Adrenal gland (tissue), 12 donors: ENCODE results near the gene MRAS. TPM values are rescaled to one million over a fixed set of nuclear protein-coding genes. Genes with fewer than 3 reads are reported as not detected.

ENCODE experiments used
- DNase-seq, 7 donors: peaks; one replicate each; pipeline ENCODE4 v3.0.0-alpha.2; 2019 to 2020
- H3K27ac ChIP-seq, 5 donors: fragments of 200-600 bp; sonication (generic) in 4 of 5; 1 replicate in 3 of 5; 2 replicates in 2 of 5; pipeline versions ENCODE4 v1.5.1 to v1.8.0; 2016 to 2020; ENCODE audit warnings: mild to moderate bottlenecking in 1 of 5
- H3K27me3 ChIP-seq: fragments of 200-600 bp; 2 replicates; pipeline ENCODE4 v1.8.0; 2021
- H3K36me3 ChIP-seq, 2 donors: fragments of 200-600 bp; replicated peaks in 1 of 2; 1 replicate in 1 of 2; 2 replicates in 1 of 2; pipeline versions ENCODE4 v1.5.1 to v1.8.0; 2018 to 2022
- H3K4me1 ChIP-seq, 2 donors: fragments of 200-600 bp; replicated peaks in 1 of 2; 1 replicate in 1 of 2; 2 replicates in 1 of 2; pipeline versions ENCODE4 v1.5.1 to v1.8.0; 2018 to 2021
- H3K4me3 ChIP-seq, 4 donors: fragments of 200-600 bp; sonication (generic) in 3 of 4; one replicate each; pipeline ENCODE4 v1.5.1; 2016 to 2018
- H3K9me3 ChIP-seq, 3 donors: fragments of 200-600 bp; sonication (generic) in 1 of 3; replicated peaks in 1 of 3; 1 replicate in 2 of 3; 2 replicates in 1 of 3; pipeline versions ENCODE4 v1.5.1 to v1.8.0; 2016 to 2021
- POLR2A ChIP-seq, 2 donors: fragments of 450-650 bp; IDR thresholded peaks; one replicate each; pipeline ENCODE4 v1.6.1; 2017; ENCODE audit warnings: antibody characterized with exemption in 2 of 2, mild to moderate bottlenecking in 2 of 2, moderate library complexity in 1 of 2
- WGBS, 4 donors: extraction: QIAGEN DNeasy Blood & Tissue Kit in 2 of 4; methylation state at CpG; one replicate each; pipeline versions ENCODE4 v1.1.5 to v1.1.7; 2013 to 2017; 5-methylcytosine and 5-hydroxymethylcytosine counted together
- intact Hi-C, 2 donors: fragments of 100-400 bp; cut with DNase I; formaldehyde crosslinking; loops; one replicate each; pipeline versions ENCODE4 v1.14.1 to v1.15.0; 2022 to 2023
- polyA plus RNA-seq, 3 donors: library from polyadenylated mRNA; stranded (reverse); fragments of 200-250 nt in 2 of 3; fragments of 350-450 nt in 1 of 3; fragmentation: Illumina TruSeq in 1 of 3; extraction: RNeasy Lipid Tissue Mini Kit (QIAGEN cat#74804) in 1 of 3; gene quantifications; one replicate each; pipeline ENCODE4 v1.2.3, GENCODE V29; 2013 to 2014
- total RNA-seq, 9 donors: library from RNA; depleted of rRNA in 4 of 9; stranded (reverse); fragments of >200 nt in 4 of 9; fragments of 120-200 nt in 1 of 9; fragmentation: NEBNext Ultra II Directional in 1 of 9; extraction: Animal tissue kit (Norgen Biotek cat#: 25700) in 1 of 9; gene quantifications; one replicate each; pipeline versions ENCODE4 v1.1.0 to v1.2.4, GENCODE V29; 2013 to 2023
- TF ChIP-seq, protein P1 (sequence below), 6 experiments: fragments of 450-650 bp in 4 of 6; fragments of 200-600 bp in 2 of 6; sonication (generic) in 1 of 6; IDR thresholded peaks; 1 replicate in 5 of 6; 2 replicates in 1 of 6; pipeline versions ENCODE4 v1.5.1 to v1.8.0; 2016 to 2021; ENCODE audit warnings: antibody characterized with exemption in 6 of 6, mild to moderate bottlenecking in 2 of 6, moderate library complexity in 1 of 6
- donor health status: healthy with polysubstance abuse.
- donor health status: Bipolar disorder and iron deficiency.
- donor health status: DM: yes; HTN: yes; CAD: no.
- donor health status: DM: no; HTN: no; CAD: no.
- donor health status: DM: no; HTN: no; CAD: no.
- donor health status: DM: yes; HTN: yes; CAD: no.

MRAS gene
- total and polyA plus RNA-seq, 12 donors, result 47.9 to 337 (median 109) TPM

DNA sequence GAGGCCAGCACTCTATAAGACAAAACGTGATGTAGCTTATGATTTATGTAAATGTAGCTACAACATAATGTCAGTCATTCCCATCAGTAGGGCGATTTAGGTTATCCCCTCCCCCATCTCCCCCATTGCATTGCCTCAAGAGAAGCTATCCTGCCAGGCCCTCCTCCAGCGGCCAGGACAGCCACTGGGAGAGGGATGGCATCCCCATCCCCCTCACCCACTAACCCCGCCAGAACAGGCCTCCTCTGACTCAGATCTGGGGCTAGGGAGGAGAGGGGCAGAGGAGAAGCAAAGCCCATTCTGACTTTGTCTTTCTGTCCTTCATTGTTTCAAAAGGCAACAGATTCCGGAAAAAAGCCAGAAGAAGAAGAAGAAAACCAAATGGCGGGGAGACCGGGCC lies 53.5 kb downstream of the MRAS start:
- peak in 2 of 7 donors; percentile 11 to 15 for DNase-seq
- TF ChIP-seq, protein P1, sequence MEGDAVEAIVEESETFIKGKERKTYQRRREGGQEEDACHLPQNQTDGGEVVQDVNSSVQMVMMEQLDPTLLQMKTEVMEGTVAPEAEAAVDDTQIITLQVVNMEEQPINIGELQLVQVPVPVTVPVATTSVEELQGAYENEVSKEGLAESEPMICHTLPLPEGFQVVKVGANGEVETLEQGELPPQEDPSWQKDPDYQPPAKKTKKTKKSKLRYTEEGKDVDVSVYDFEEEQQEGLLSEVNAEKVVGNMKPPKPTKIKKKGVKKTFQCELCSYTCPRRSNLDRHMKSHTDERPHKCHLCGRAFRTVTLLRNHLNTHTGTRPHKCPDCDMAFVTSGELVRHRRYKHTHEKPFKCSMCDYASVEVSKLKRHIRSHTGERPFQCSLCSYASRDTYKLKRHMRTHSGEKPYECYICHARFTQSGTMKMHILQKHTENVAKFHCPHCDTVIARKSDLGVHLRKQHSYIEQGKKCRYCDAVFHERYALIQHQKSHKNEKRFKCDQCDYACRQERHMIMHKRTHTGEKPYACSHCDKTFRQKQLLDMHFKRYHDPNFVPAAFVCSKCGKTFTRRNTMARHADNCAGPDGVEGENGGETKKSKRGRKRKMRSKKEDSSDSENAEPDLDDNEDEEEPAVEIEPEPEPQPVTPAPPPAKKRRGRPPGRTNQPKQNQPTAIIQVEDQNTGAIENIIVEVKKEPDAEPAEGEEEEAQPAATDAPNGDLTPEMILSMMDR (IDR thresholded peaks at IDR 0.05), result no peak
- no peak for TF ChIP-seq POLR2A (IDR thresholded peaks at IDR 0.05)
- Histone ChIP-seq H3K4me1 (peaks cover 4 to 26% of the 10 kb centered on the region in 2 donors), H3K36me3 (peaks cover 0 to 47% of the 10 kb centered on the region in 2 donors), H3K9me3 (no peaks in the 10 kb centered on the region), H3K4me3 (no peak overlapping the region), H3K27ac (no peak overlapping the region), H3K27me3 (no peaks in the 10 kb centered on the region)
- intact Hi-C loops, result no loop called here
- WGBS, 4 donors, result 84 to 89% (median 86%) methylated on average over 7 of the region's 7 CpGs

DNA sequence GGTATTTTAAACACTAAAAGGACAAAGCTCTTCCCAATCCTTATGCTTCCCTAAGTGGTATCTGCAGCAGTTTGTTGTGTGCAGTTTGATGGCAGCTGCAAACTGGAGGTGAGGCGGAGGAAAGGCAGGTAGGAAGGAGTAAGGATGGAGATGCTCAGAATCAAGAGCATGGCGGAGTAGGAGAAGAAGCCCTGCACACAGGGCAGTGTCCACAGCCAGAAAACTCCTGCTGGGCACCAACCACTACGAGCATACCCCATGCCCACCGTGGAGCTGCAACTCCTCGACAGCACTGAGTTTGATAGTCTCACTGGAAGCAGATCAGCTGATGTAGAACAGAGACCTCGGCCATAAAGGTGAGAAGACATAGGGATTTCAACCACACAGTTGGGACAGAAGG lies 55.7 kb downstream of the MRAS start:
- no peak for TF ChIP-seq POLR2A (IDR thresholded peaks at IDR 0.05)
- TF ChIP-seq, protein P1 (IDR thresholded peaks at IDR 0.05), result no peak
- Histone ChIP-seq H3K9me3 (no peaks in the 10 kb centered on the region), H3K27ac (no peak overlapping the region), H3K36me3 (peaks cover 0 to 43% of the 10 kb centered on the region in 2 donors), H3K27me3 (no peaks in the 10 kb centered on the region), H3K4me1 (peaks cover 0 to 21% of the 10 kb centered on the region in 2 donors), H3K4me3 (no peak overlapping the region)
- intact Hi-C loops, result no loop called here
- WGBS, 4 donors, result 89 to 100% (median 97%) methylated on average over 6 of the region's 6 CpGs
- DNase-seq, result peak in 3 of 7 donors; percentile 5 to 21 (median 11)

DNA sequence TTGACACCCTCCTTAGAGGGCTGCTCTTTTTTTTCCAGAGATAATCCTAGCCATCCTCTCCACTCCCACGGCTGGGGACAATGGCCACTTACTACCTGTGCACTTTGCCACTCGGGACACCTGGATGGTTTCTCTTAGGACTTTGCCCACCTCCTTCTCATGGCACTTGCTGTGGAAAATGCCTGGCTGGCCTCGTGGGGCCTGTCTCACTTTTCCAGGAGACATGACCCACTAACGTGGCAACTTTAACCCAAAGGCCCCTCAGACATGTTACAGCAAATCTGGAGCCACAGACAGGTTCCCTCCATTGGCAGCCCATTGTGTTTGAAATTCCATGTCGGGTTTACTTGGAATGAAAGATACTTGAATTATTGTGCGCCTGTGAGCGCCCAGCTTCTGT lies 56.6 kb downstream of the MRAS start:
- Histone ChIP-seq H3K4me1 (peaks cover 0 to 14% of the 10 kb centered on the region in 2 donors), H3K27ac (peak overlapping the region in 1 of 5 donors; percentile 32), H3K36me3 (peaks cover 0 to 43% of the 10 kb centered on the region in 2 donors), H3K4me3 (no peak overlapping the region), H3K9me3 (no peaks in the 10 kb centered on the region), H3K27me3 (no peaks in the 10 kb centered on the region)
- WGBS, 4 donors, result 92 to 96% (median 94%) methylated on average over 7 of the region's 7 CpGs
- intact Hi-C loops, result no loop called here
- DNase-seq, result peak in 3 of 7 donors; percentile 7 to 43 (median 13)
- TF ChIP-seq, protein P1 (IDR thresholded peaks at IDR 0.05), result no peak
- no peak for TF ChIP-seq POLR2A (IDR thresholded peaks at IDR 0.05)

DNA sequence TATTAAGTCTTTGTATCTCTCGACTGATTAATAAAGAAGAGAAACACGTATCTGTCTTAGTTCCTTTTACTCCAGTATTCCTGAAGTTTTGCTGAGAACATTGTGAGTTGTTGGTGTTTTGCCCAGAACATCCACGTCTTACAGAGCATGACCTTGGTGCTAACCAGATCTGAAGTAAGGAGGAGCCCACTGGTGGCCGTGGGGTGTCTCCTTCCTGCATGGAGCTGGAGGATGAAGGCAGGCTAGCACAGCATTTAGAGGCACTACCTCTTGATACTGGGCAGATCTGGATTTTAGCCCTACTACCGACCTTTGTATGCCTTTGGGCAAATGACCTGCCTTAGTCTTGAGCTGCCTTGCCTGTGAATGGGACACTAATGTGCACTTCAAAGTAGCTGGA lies 57.1 kb downstream of the MRAS start:
- Histone ChIP-seq H3K4me1 (peaks cover 0 to 9% of the 10 kb centered on the region in 2 donors), H3K9me3 (no peaks in the 10 kb centered on the region), H3K36me3 (peaks cover 0 to 41% of the 10 kb centered on the region in 2 donors), H3K27me3 (no peaks in the 10 kb centered on the region), H3K4me3 (no peak overlapping the region), H3K27ac (peak overlapping the region in 1 of 5 donors; percentile 32)
- intact Hi-C loops, result no loop called here
- WGBS, 4 donors, result 28 to 63% (median 52%) methylated on average over 4 to 5 of the region's 5 CpGs
- peak in 6 of 7 donors; percentile 47 to 75 (median 58) for DNase-seq
- TF ChIP-seq, protein P1 (IDR thresholded peaks at IDR 0.05), result peak in 3 of 6 experiments; percentile 9 to 23 (median 21)
- no peak for TF ChIP-seq POLR2A (IDR thresholded peaks at IDR 0.05)
